Peyer's patch (tissue), 4 donors: Measurements from ENCODE around the gene GPR55. TPM values are rescaled to one million over a fixed set of nuclear protein-coding genes. Genes with fewer than 3 reads are reported as not detected.
"Not testable (repeated sequence)": the region's sequence is repeated elsewhere in the genome, so short reads cannot be mapped to it uniquely, and the experiment has no call there.

Experiments
- DNase-seq, 3 donors: peaks; one replicate each; pipeline ENCODE4 v3.0.0-alpha.2; 2017 to 2019
- H3K27ac ChIP-seq, 4 donors: fragments of 200-600 bp; sonication (generic); one replicate each; pipeline ENCODE4 v1.5.1; 2016 to 2019
- H3K27me3 ChIP-seq, 2 donors: fragments of 200-600 bp; sonication (generic); one replicate each; pipeline ENCODE4 v1.5.1; 2019
- H3K36me3 ChIP-seq, 3 donors: fragments of 200-600 bp; sonication (generic); one replicate each; pipeline ENCODE4 v1.5.1; 2016 to 2019
- H3K4me1 ChIP-seq, 4 donors: fragments of 200-600 bp; sonication (generic); one replicate each; pipeline ENCODE4 v1.5.1; 2016 to 2019
- H3K4me3 ChIP-seq, 4 donors: fragments of 200-600 bp; sonication (generic); 1 replicate in 3 of 4; 2 replicates in 1 of 4; pipeline ENCODE4 v1.5.1; 2016 to 2019; ENCODE audit warnings: mild to moderate bottlenecking in 1 of 4
- H3K9me3 ChIP-seq, 4 donors: fragments of 200-600 bp; sonication (generic); one replicate each; pipeline ENCODE4 v1.5.1; 2016 to 2019; ENCODE audit warnings: mild to moderate bottlenecking in 1 of 4
- CTCF ChIP-seq, 6 experiments: fragments of 450-650 bp in 4 of 6; fragments of 200-600 bp in 2 of 6; sonication (generic) in 1 of 6; IDR thresholded peaks; one replicate each; pipeline ENCODE4 v1.5.1; 2017 to 2019; ENCODE audit warnings: antibody characterized with exemption in 6 of 6, mild to moderate bottlenecking in 3 of 6, moderate library complexity in 1 of 6
- POLR2A ChIP-seq, 2 donors: fragments of 450-650 bp; IDR thresholded peaks; one replicate each; pipeline ENCODE4 v1.5.1; 2017; ENCODE audit warnings: antibody characterized with exemption in 2 of 2, mild to moderate bottlenecking in 2 of 2, moderate library complexity in 2 of 2
- total RNA-seq, 4 donors: library from RNA; depleted of rRNA; stranded (reverse); fragments of >200 nt; gene quantifications; one replicate each; pipeline ENCODE4 v1.1.0, GENCODE V29; 2016

The GPR55 gene
- total RNA-seq, result 1 to 10 TPM; 1.0 to 4.7 (median 3.2) TPM

GRCh38 chr2:230924470-230925341, at the start of gene GPR55:
Gene GPR55, minus strand, starts transcription at chr2:230925242. Its CDS starts 14,280 bp downstream, at chr2:230910962.
- peak; percentile 22 to 50 (median 31) for TF ChIP-seq CTCF (IDR thresholded peaks at IDR 0.05)
- TF ChIP-seq POLR2A (IDR thresholded peaks at IDR 0.05), result peak in 1 of 2 donors; percentile 35
- H3K36me3 ChIP-seq, result no peaks in the 10 kb centered on the region
- no peaks in the 10 kb centered on the region for H3K9me3 ChIP-seq
- DNase-seq, result peak; percentile 52 to 83 (median 74)
- H3K27ac ChIP-seq, result peak within 1 kb of the TSS in 3 of 4 donors; percentile 15 to 68 (median 66)
- H3K4me1 ChIP-seq, result peaks cover 0 to 6% (median 0%) of the 10 kb centered on the region in 4 donors
- no peaks in the 10 kb centered on the region for H3K27me3 ChIP-seq
- peak within 1 kb of the TSS; percentile 29 to 46 (median 40) for H3K4me3 ChIP-seq

GRCh38 chr2:230974096-230974913, 49.3 kb upstream of the GPR55 start:
- no peaks in the 10 kb centered on the region for H3K27me3 ChIP-seq
- H3K9me3 ChIP-seq, result no peaks in the 10 kb centered on the region
- no peaks in the 10 kb centered on the region for H3K36me3 ChIP-seq
- H3K27ac ChIP-seq, result peak overlapping the region; percentile 35 to 67 (median 37)
- H3K4me1 ChIP-seq, result no peaks in the 10 kb centered on the region
- TF ChIP-seq CTCF (IDR thresholded peaks at IDR 0.05), result no peak
- peak in 2 of 3 donors; percentile 55 to 77 for DNase-seq
- H3K4me3 ChIP-seq, result no peak overlapping the region

- no peak overlapping the region for H3K4me3 ChIP-seq
- H3K4me1 ChIP-seq, result no peaks in the 10 kb centered on the region
- H3K27me3 ChIP-seq, result no peaks in the 10 kb centered on the region
- H3K36me3 ChIP-seq, result no peaks in the 10 kb centered on the region
- H3K9me3 ChIP-seq, result no peaks in the 10 kb centered on the region
- TF ChIP-seq CTCF (IDR thresholded peaks at IDR 0.05), result no peak
- TF ChIP-seq POLR2A (IDR thresholded peaks at IDR 0.05), result no peak
- H3K27ac ChIP-seq, result no peak overlapping the region
- no peak for DNase-seq
These were observed 47.0 kb upstream of the GPR55 start for GRCh38 chr2:230972046-230972445.

- peak overlapping the region in 3 of 4 donors; percentile 26 to 39 (median 26) for H3K4me3 ChIP-seq
- H3K27me3 ChIP-seq, result no peaks in the 10 kb centered on the region
- H3K4me1 ChIP-seq, result no peaks in the 10 kb centered on the region
- no peaks in the 10 kb centered on the region for H3K9me3 ChIP-seq
- no peak for DNase-seq
- peak overlapping the region in 1 of 4 donors; percentile 51 for H3K27ac ChIP-seq
- H3K36me3 ChIP-seq, result no peaks in the 10 kb centered on the region
- TF ChIP-seq CTCF (IDR thresholded peaks at IDR 0.05) (no peak), POLR2A (IDR thresholded peaks at IDR 0.05) (no peak)
These were observed 44.6 kb upstream of the GPR55 start for GRCh38 chr2:230969659-230970015.

- H3K27me3 ChIP-seq, result no peaks in the 10 kb centered on the region
- peak overlapping the region in 2 of 4 donors; percentile 51 to 53 for H3K27ac ChIP-seq
- DNase-seq, result no peak
- no peaks in the 10 kb centered on the region for H3K36me3 ChIP-seq
- no peak for TF ChIP-seq CTCF (IDR thresholded peaks at IDR 0.05)
- TF ChIP-seq POLR2A (IDR thresholded peaks at IDR 0.05), result no peak
- no peaks in the 10 kb centered on the region for H3K9me3 ChIP-seq
- peak overlapping the region; percentile 26 to 39 (median 26) for H3K4me3 ChIP-seq
- no peaks in the 10 kb centered on the region for H3K4me1 ChIP-seq
These were observed 44.0 kb upstream of the GPR55 start for GRCh38 chr2:230968921-230969658.

- H3K27ac ChIP-seq, H3K27me3 ChIP-seq, H3K4me3 ChIP-seq: not testable (repeated sequence)
These were observed 43.3 kb upstream of the GPR55 start for GRCh38 chr2:230968314-230968713.

More at GRCh38 chr2:230968314-230968713, 43.3 kb upstream of the GPR55 start:
- H3K4me1 ChIP-seq, H3K9me3 ChIP-seq, DNase-seq, H3K36me3 ChIP-seq: not testable (repeated sequence)
